H1 (cell line): ENCODE data around the gene KLHL9. TPM values are rescaled to one million over a fixed set of nuclear protein-coding genes. Genes with fewer than 3 reads are reported as not detected.

ENCODE experiments used
- CTCF ChIA-PET: fragments of 300-600 bp; sonication (Branson Sonifier 250); formaldehyde crosslinking; loops from one replicate; lab custom pipeline; 2021; ENCODE audit not compliant: partially characterized antibody; lab: Charles Lee
- POLR2A ChIA-PET: fragments of 300-600 bp; sonication (Branson Sonifier 250); formaldehyde crosslinking; loops from one replicate; lab custom pipeline; 2021; ENCODE audit warnings: inconsistent platforms; ENCODE audit not compliant: partially characterized antibody; lab: Charles Lee
- DNase-seq, 2 experiments: peaks; one replicate each; pipeline versions ENCODE4 v3.0.0 to v3.0.0-alpha.2; 2010 to 2022; ENCODE audit warnings: low spot score in 2 of 2, low read depth in 1 of 2, mixed read lengths in 1 of 2
- FAIRE-seq: peaks from 2 replicates; lab custom pipeline; 2011; peaks lifted over from hg19 to GRCh38; lab: Jason Lieb, UNC
- H2AFZ ChIP-seq: 2 replicates; pipeline ENCODE4 v1.8.1; 2012; ENCODE audit warnings: low read length, inconsistent platforms
- H2AK5ac ChIP-seq: 2 replicates; pipeline ENCODE4 v1.6.1; 2013; ENCODE audit warnings: low read depth, low read length
- H2BK120ac ChIP-seq: replicated peaks from 2 replicates; pipeline ENCODE3; 2013; ENCODE audit warnings: low read depth, low read length, inconsistent platforms
- H2BK12ac ChIP-seq: 2 replicates; pipeline ENCODE4 v1.6.1; 2013; ENCODE audit warnings: low read depth, low read length
- H2BK15ac ChIP-seq: 2 replicates; pipeline ENCODE4 v1.6.1; 2013; ENCODE audit warnings: low read length
- H2BK20ac ChIP-seq: 2 replicates; pipeline ENCODE4 v1.6.1; 2013; ENCODE audit warnings: low read length
- H2BK5ac ChIP-seq: 2 replicates; pipeline ENCODE4 v1.6.1; 2013; ENCODE audit warnings: low read depth, low read length
- H3K14ac ChIP-seq: 2 replicates; pipeline ENCODE4 v1.6.1; 2013; ENCODE audit warnings: inconsistent platforms; ENCODE audit not compliant: insufficient read length
- H3K18ac ChIP-seq: 2 replicates; pipeline ENCODE4 v1.6.1; 2013; ENCODE audit warnings: low read length; ENCODE audit errors: extremely low read depth
- H3K23ac ChIP-seq: 2 replicates; pipeline ENCODE4 v1.6.1; 2013; ENCODE audit warnings: inconsistent platforms; ENCODE audit not compliant: insufficient read length
- H3K23me2 ChIP-seq: 2 replicates; pipeline ENCODE4 v1.6.1; 2013; ENCODE audit warnings: low read depth, low read length
- H3K27ac ChIP-seq: 2 replicates; pipeline ENCODE4 v1.6.1; 2011; ENCODE audit warnings: low read depth, low read length, inconsistent platforms
- H3K27me3 ChIP-seq, 4 experiments: replicated peaks in 1 of 4; 1 replicate in 1 of 4; 2 replicates in 3 of 4; pipeline versions ENCODE4 v1.6.1 to v1.8.1; 2011 to 2013; ENCODE audit warnings: low read length in 3 of 4, mild to moderate bottlenecking in 3 of 4, inconsistent platforms in 2 of 4, mixed read lengths in 2 of 4, moderate library complexity in 1 of 4; ENCODE audit not compliant: control insufficient read depth in 3 of 4, insufficient read depth in 3 of 4; ENCODE audit errors: extremely low read depth in 1 of 4
- H3K36me3 ChIP-seq, 4 experiments: 2 replicates each; pipeline versions ENCODE4 v1.6.1 to v1.8.1; 2011 to 2013; ENCODE audit warnings: mild to moderate bottlenecking in 4 of 4, low read length in 3 of 4, moderate library complexity in 2 of 4, control low read depth in 1 of 4, inconsistent platforms in 1 of 4; ENCODE audit not compliant: insufficient read depth in 4 of 4, control insufficient read depth in 2 of 4
- H3K4ac ChIP-seq: replicated peaks from 2 replicates; pipeline ENCODE3; 2013; ENCODE audit warnings: low read length, low read depth, mixed read lengths, inconsistent platforms; ENCODE audit not compliant: insufficient read length
- H3K4me1 ChIP-seq, 4 experiments: replicated peaks in 1 of 4; 1 replicate in 1 of 4; 2 replicates in 3 of 4; pipeline versions ENCODE4 v1.6.1 to v1.8.1; 2011 to 2013; ENCODE audit warnings: low read length in 3 of 4, inconsistent platforms in 2 of 4, mixed read lengths in 1 of 4; ENCODE audit not compliant: insufficient read depth in 4 of 4, control insufficient read depth in 3 of 4
- H3K4me2 ChIP-seq, 2 experiments: 2 replicates each; pipeline versions ENCODE4 v1.6.1 to v1.8.1; 2011 to 2013; ENCODE audit warnings: low read depth in 2 of 2, low read length in 2 of 2, control low read depth in 1 of 2, inconsistent platforms in 1 of 2, mild to moderate bottlenecking in 1 of 2; ENCODE audit not compliant: insufficient read depth in 1 of 2
- H3K4me3 ChIP-seq, 4 experiments: fragments of 200-600, 300-600 bp in 1 of 4; sonication (generic), shearing (Covaris generic), sonication (Bioruptor Twin) in 1 of 4; 2 replicates each; pipeline versions ENCODE4 v1.5.1 to v1.8.1; 2011 to 2016; ENCODE audit warnings: low read length in 4 of 4, low read depth in 3 of 4, control low read depth in 2 of 4, inconsistent platforms in 2 of 4, mild to moderate bottlenecking in 2 of 4, mixed read lengths in 1 of 4, moderate library complexity in 1 of 4; ENCODE audit not compliant: insufficient read depth in 2 of 4; ENCODE audit errors: extremely low read depth in 1 of 4
- H3K56ac ChIP-seq: replicated peaks from 2 replicates; pipeline ENCODE3; 2013; ENCODE audit warnings: low read depth, mild to moderate bottlenecking, mixed read lengths, low read length, inconsistent platforms; ENCODE audit not compliant: insufficient read length
- H3K79me1 ChIP-seq: 2 replicates; pipeline ENCODE4 v1.6.1; 2013; ENCODE audit warnings: low read depth, low read length, control low read depth
- H3K79me2 ChIP-seq, 2 experiments: 2 replicates each; pipeline versions ENCODE4 v1.6.1 to v1.8.1; 2012 to 2013; ENCODE audit warnings: low read length in 2 of 2, mild to moderate bottlenecking in 2 of 2, inconsistent platforms in 1 of 2; ENCODE audit not compliant: insufficient read depth in 2 of 2, control insufficient read depth in 1 of 2
- H3K9ac ChIP-seq, 4 experiments: replicated peaks in 1 of 4; 1 replicate in 1 of 4; 2 replicates in 3 of 4; pipeline versions ENCODE4 v1.6.1 to v1.8.1; 2011 to 2013; ENCODE audit warnings: low read depth in 3 of 4, low read length in 3 of 4, control low read depth in 2 of 4, mild to moderate bottlenecking in 2 of 4, moderate library complexity in 2 of 4, inconsistent platforms in 1 of 4; ENCODE audit errors: extremely low read depth in 1 of 4
- H3K9me3 ChIP-seq, 2 experiments: 2 replicates each; pipeline versions ENCODE4 v1.6.1 to v1.8.1; 2012 to 2013; ENCODE audit warnings: mild to moderate bottlenecking in 2 of 2, moderate library complexity in 2 of 2, control low read depth in 1 of 2, inconsistent platforms in 1 of 2, low read depth in 1 of 2, low read length in 1 of 2, mixed read lengths in 1 of 2; ENCODE audit not compliant: insufficient read depth in 2 of 2
- H4K20me1 ChIP-seq, 2 experiments: replicated peaks in 1 of 2; 2 replicates each; pipeline versions ENCODE3 to v1.8.1; 2011 to 2013; ENCODE audit warnings: inconsistent platforms in 2 of 2, low read length in 2 of 2, mild to moderate bottlenecking in 1 of 2; ENCODE audit not compliant: insufficient read depth in 2 of 2, control insufficient read depth in 1 of 2
- H4K5ac ChIP-seq: 2 replicates; pipeline ENCODE4 v1.6.1; 2013; ENCODE audit warnings: low read length, low read depth, mixed read lengths, inconsistent platforms; ENCODE audit not compliant: insufficient read length
- H4K8ac ChIP-seq: 2 replicates; pipeline ENCODE4 v1.8.0; 2013; ENCODE audit warnings: mild to moderate bottlenecking, moderate library complexity, low read length, inconsistent platforms; ENCODE audit not compliant: insufficient read depth; ENCODE audit errors: extremely low read depth
- H4K91ac ChIP-seq: replicated peaks from 2 replicates; pipeline ENCODE3; 2013; ENCODE audit warnings: low read length, mixed read lengths, inconsistent platforms; ENCODE audit not compliant: insufficient read length
- CREB1 ChIP-seq: IDR thresholded peaks from 2 replicates; pipeline ENCODE4 v1.6.1; 2012; ENCODE audit warnings: inconsistent platforms
- EP300 ChIP-seq, 2 experiments: IDR thresholded peaks; 1 replicate in 1 of 2; 2 replicates in 1 of 2; pipeline ENCODE4 v1.6.1; 2011 to 2012; ENCODE audit warnings: low read depth in 2 of 2, low read length in 2 of 2, mild to moderate bottlenecking in 2 of 2, borderline replicate concordance in 1 of 2, inconsistent platforms in 1 of 2, moderate library complexity in 1 of 2
- PHF8 ChIP-seq: fragments of 200-600 bp; sonication (generic); conservative IDR thresholded peaks from 2 replicates; pipeline ENCODE4 v1.7.1; 2012; ENCODE audit warnings: low read depth, mild to moderate bottlenecking, inconsistent platforms, low read length, moderate library complexity
- POU5F1 ChIP-seq: IDR thresholded peaks from 2 replicates; pipeline ENCODE4 v1.6.1; 2011; ENCODE audit warnings: low read depth, mild to moderate bottlenecking, low read length, moderate library complexity
- SAP30 ChIP-seq: fragments of 300-600 bp; sonication (generic); IDR thresholded peaks from 2 replicates; pipeline ENCODE4 v1.7.1; 2012; ENCODE audit warnings: low read length, moderate library complexity, mild to moderate bottlenecking, inconsistent platforms; ENCODE audit not compliant: insufficient read depth, insufficient replicate concordance
- WGBS, 2 experiments: shearing (Covaris generic) in 1 of 2; methylation state at CpG; one replicate each; pipeline versions ENCODE4 v1.1.6 to v1.1.7; 2013 to 2015; ENCODE audit warnings: low lambda C conversion rate in 2 of 2, mixed read lengths in 2 of 2, inconsistent platforms in 1 of 2, low coverage in 1 of 2, missing lambda C conversion rate in 1 of 2; ENCODE audit not compliant: insufficient replicate concordance in 2 of 2, insufficient coverage in 1 of 2, insufficient read length in 1 of 2; ENCODE audit errors: extremely low coverage in 1 of 2, missing lambda C conversion rate in 1 of 2; 5-methylcytosine and 5-hydroxymethylcytosine counted together
- polyA plus RNA-seq, 7 experiments: library from polyadenylated mRNA; depleted of rRNA in 3 of 7; stranded (reverse) in 5 of 7; unstranded in 2 of 7; fragments of >200 nt in 5 of 7; fragments of 200-250 nt in 2 of 7; gene quantifications; 1 replicate in 5 of 7; 2 replicates in 1 of 7; 4 replicates in 1 of 7; pipeline versions ENCODE4 v1.2.1 to v1.2.3, GENCODE V29; 2011 to 2013; ENCODE audit warnings: missing spikeins in 2 of 7, mixed read lengths in 2 of 7
- total RNA-seq: library from RNA; stranded (reverse); fragmentation: NEBNext Ultra II Directional; extraction: Animal tissue kit (Norgen Biotek cat#: 25700); gene quantifications from 2 replicates; pipeline ENCODE4 v1.2.1, GENCODE V29; 2021

The KLHL9 gene
- total and polyA plus RNA-seq, 2 of the 8 experiments (the other 6 are each of a cell fraction or from before 2014, with no cell fraction given) = 4.9 to 15.7 TPM

DNA sequence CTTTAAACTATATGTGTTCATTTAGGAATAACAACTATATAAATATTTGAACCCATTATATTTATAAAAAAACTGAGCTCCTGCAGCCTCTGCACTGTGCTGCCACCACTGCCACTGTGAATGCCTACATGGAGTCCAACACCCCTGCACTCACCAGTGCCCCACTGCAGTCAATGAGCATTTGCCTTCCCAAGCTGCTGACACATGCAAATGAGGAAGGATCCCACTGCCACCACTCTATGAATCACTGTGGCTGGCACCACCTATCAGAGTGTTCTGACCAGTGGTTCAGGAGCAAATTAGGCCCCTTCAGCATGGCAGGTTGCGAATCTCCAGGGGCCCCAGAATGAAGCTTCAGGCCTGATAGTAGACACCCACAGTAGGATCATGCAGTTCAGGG, 39.2 kb downstream of the KLHL9 start:
- Histone ChIP-seq H3K36me3 (no peaks in the 10 kb centered on the region), H3K14ac (no peak overlapping the region), H4K20me1 (no peaks in the 10 kb centered on the region), H2BK12ac (no peak overlapping the region), H3K23ac (no peak overlapping the region), H4K8ac (no peak overlapping the region), H2AK5ac (no peak overlapping the region), H3K9ac (no peak overlapping the region), H2BK120ac (no peak overlapping the region), H3K23me2 (no peaks in the 10 kb centered on the region), H3K9me3 (no peaks in the 10 kb centered on the region), H3K4ac (no peak overlapping the region), H2BK5ac (no peak overlapping the region), H2AFZ (no peak overlapping the region), H3K27me3 (no peaks in the 10 kb centered on the region), H3K4me2 (no peak overlapping the region), H3K18ac (no peak overlapping the region), H4K91ac (no peak overlapping the region), H2BK15ac (no peak overlapping the region), H2BK20ac (no peak overlapping the region), H3K4me3 (no peak overlapping the region), H3K4me1 (no peaks in the 10 kb centered on the region), H4K5ac (no peak overlapping the region), H3K79me1 (no peaks in the 10 kb centered on the region), H3K56ac (no peak overlapping the region), H3K27ac (no peak overlapping the region), H3K79me2 (no peaks in the 10 kb centered on the region)
- TF ChIP-seq SAP30 (no peak), EP300 (IDR thresholded peaks at IDR 0.05; ENCODE audit: borderline replicate concordance in 1 of 2, low read depth in 2 of 2, low read length in 2 of 2) (no peak), PHF8 (no peak), POU5F1 (no peak), CREB1 (no peak)
- no peak for DNase-seq
- 83% methylated on average over 1 of the region's 1 CpG; no CpG with 5 or more reads in 1 of the 2 experiments for WGBS, 2 experiments
- ChIA-PET POLR2A (no interaction called here), CTCF (interaction anchor here (0.7 to 1.3 kb wide), 5 partner anchors 22 to 493 kb away, joined by 3 to 4 read pairs (median 4); no protein-coding TSS in a partner anchor)
- no peak for FAIRE-seq
